Activated CD8-positive, alpha-beta T cell treated with anti-CD3 and anti-CD28 coated beads for 36 hours (primary cell): ENCODE data around the gene CLCN1. TPM values are rescaled to one million over a fixed set of nuclear protein-coding genes. Genes with fewer than 3 reads are reported as not detected.
"Not testable (repeated sequence)": the region's sequence is repeated elsewhere in the genome, so short reads cannot be mapped to it uniquely, and the experiment has no call there.

ENCODE experiments used
- ATAC-seq: fragments of 200-7000 bp; cut with Tn5 transposase; one replicate; pipeline ENCODE4 v1.10.0; 2021; ENCODE audit warnings: mild to moderate bottlenecking, moderate library complexity
- CTCF ChIA-PET: fragments of 350-600 bp; sonication (Branson Sonifier 250); formaldehyde crosslinking; loops from one replicate; lab custom pipeline; 2021; ENCODE audit warnings: antibody characterized with exemption; lab: Charles Lee
- POLR2A ChIA-PET: fragments of 350-600 bp; sonication (Branson Sonifier 250); formaldehyde crosslinking; loops from one replicate; lab custom pipeline; 2021; ENCODE audit warnings: antibody characterized with exemption; lab: Charles Lee
- DNase-seq: peaks from one replicate; pipeline ENCODE4 v3.0.0-alpha.2; 2020
- H3K27ac Mint-ChIP-seq: one replicate; pipeline ENCODE4 v1.8.0; 2021; ENCODE audit warnings: mild to moderate bottlenecking, mixed read lengths
- H3K27me3 Mint-ChIP-seq: one replicate; pipeline ENCODE4 v1.8.0; 2021; ENCODE audit warnings: mixed read lengths
- H3K36me3 Mint-ChIP-seq: one replicate; pipeline ENCODE4 v1.8.0; 2021; ENCODE audit warnings: low read depth, mixed read lengths
- H3K4me1 Mint-ChIP-seq: one replicate; pipeline ENCODE4 v1.8.0; 2021; ENCODE audit warnings: low read depth, mixed read lengths
- H3K4me3 Mint-ChIP-seq: one replicate; pipeline ENCODE4 v1.8.0; 2021; ENCODE audit warnings: mild to moderate bottlenecking, moderate library complexity, mixed read lengths
- H3K9me3 Mint-ChIP-seq: one replicate; pipeline ENCODE4 v1.8.0; 2021; ENCODE audit warnings: mixed read lengths
- intact Hi-C: fragments of 100-400 bp; cut with micrococcal nuclease; formaldehyde crosslinking; loops from one replicate; pipeline ENCODE4 v1.10.0; 2022
- total RNA-seq, 2 experiments: library from RNA; stranded (reverse); gene quantifications; one replicate each; pipeline ENCODE4 v1.2.3, GENCODE V29; 2021
- TF ChIP-seq, protein P1 (sequence below): fragments of 200-600 bp; IDR thresholded peaks from one replicate; pipeline ENCODE4 v1.8.0; 2022; ENCODE audit warnings: antibody characterized with exemption, mild to moderate bottlenecking

CLCN1 gene
- total RNA-seq, 2 experiments from 2014 or later, result 0.09 TPM; not detected in 1

DNA sequence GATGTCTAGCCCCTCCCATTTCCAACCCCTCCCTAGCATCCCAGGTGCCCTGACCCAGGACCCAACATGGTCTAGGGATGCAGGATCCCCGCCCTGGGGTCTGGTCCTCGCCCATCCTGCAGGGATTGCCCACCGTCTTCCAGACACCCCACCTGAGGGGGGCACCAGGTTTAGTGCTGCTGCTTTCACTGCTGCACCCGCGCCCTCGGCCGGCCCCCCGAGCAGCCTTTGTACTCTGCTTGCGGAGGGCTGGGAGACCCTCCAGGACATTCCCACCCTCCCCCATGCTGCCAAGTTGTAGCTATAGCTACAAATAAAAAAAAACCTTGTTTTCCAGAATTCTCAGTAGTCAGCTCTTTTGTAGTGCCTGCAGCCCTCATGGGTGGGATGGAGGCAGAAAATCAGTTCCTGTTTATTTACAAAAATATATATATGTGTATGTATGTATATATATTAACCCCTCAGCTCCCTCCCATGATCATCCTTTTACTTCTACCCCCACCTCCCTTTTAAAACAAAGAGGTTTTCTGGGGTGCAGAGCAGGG is 74.9 kb downstream of the CLCN1 start:
- DNase-seq, result no peak
- TF ChIP-seq, protein P1, sequence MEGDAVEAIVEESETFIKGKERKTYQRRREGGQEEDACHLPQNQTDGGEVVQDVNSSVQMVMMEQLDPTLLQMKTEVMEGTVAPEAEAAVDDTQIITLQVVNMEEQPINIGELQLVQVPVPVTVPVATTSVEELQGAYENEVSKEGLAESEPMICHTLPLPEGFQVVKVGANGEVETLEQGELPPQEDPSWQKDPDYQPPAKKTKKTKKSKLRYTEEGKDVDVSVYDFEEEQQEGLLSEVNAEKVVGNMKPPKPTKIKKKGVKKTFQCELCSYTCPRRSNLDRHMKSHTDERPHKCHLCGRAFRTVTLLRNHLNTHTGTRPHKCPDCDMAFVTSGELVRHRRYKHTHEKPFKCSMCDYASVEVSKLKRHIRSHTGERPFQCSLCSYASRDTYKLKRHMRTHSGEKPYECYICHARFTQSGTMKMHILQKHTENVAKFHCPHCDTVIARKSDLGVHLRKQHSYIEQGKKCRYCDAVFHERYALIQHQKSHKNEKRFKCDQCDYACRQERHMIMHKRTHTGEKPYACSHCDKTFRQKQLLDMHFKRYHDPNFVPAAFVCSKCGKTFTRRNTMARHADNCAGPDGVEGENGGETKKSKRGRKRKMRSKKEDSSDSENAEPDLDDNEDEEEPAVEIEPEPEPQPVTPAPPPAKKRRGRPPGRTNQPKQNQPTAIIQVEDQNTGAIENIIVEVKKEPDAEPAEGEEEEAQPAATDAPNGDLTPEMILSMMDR, result no peak
- ChIA-PET CTCF (interaction anchor here (1.2 to 3.7 kb wide), 3 partner anchors 11 to 150 kb away, joined by 3 to 9 read pairs (median 3); partner anchors contain the start of gene EPHA1), POLR2A (no interaction called here)
- Mint-ChIP-seq H3K4me1 (peaks cover 18% of the 10 kb centered on the region), H3K9me3 (no peaks in the 10 kb centered on the region), H3K27me3 (no peaks in the 10 kb centered on the region), H3K4me3 (no peak overlapping the region), H3K36me3 (peaks cover 21% of the 10 kb centered on the region), H3K27ac (no peak overlapping the region)
- no peak for ATAC-seq
- intact Hi-C loops, result no loop called here

DNA sequence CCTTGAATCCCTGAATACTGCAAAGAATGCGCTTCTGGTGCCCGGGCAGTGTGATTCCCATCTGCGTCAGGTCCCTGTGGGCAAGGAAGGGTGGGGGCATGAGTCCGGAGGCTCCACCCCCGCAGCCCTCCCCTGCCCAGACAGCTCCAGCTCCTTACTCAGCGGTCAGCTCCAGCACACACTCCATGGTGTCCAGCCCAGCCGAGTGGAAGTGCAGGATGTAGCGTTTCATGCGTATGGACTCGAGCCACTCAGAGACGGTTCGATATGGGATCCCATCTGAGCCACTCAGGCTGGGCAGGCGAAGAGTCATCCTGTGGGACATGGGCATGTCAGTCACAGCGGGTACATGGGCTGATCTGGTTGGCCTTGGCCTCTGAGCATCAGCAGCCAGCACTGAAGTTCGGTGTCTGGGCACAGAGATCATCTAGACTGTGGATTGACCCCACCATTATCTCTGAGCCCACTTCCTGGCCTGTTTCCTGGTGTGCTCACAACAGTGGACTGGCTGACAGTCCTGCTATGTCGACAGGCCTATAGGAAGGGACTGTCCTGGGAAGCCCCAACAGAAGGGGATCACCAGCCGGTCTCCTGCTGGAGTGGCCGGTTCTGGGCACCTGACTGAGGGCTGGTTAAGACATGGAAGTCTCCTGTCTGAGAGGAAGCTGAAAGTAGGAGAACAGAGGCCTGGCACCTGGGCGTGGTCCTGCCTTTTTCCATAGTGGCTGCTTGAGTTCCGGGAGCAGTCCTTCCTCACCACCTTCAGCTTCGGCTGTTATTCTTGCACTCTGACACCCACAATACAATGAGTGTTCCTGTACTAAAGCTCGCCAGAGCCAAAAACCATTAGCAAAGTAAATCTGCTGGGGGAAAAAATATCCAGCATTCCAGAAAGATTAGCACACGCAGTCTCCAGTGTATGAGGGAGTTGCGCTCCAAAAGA is 75.8 kb downstream of the CLCN1 start:
- Mint-ChIP-seq H3K9me3 (no peaks in the 10 kb centered on the region), H3K36me3 (peaks cover 21% of the 10 kb centered on the region), H3K27me3 (no peaks in the 10 kb centered on the region), H3K4me3 (no peak overlapping the region), H3K4me1 (peaks cover 18% of the 10 kb centered on the region), H3K27ac (no peak overlapping the region)
- TF ChIP-seq, protein P1, result no peak
- ATAC-seq (no peak), DNase-seq (no peak)
- POLR2A ChIA-PET, result interaction anchor here (0.6 to 0.9 kb wide), 3 partner anchors 7 to 90 kb away, joined by 3 read pairs; no protein-coding TSS in a partner anchor
- CTCF ChIA-PET, result interaction anchor here (0.6 to 3.7 kb wide), 4 partner anchors 12 to 83 kb away, joined by 3 to 9 read pairs (median 3); partner anchors contain the start of gene EPHA1
- intact Hi-C loops, result no loop called here

DNA sequence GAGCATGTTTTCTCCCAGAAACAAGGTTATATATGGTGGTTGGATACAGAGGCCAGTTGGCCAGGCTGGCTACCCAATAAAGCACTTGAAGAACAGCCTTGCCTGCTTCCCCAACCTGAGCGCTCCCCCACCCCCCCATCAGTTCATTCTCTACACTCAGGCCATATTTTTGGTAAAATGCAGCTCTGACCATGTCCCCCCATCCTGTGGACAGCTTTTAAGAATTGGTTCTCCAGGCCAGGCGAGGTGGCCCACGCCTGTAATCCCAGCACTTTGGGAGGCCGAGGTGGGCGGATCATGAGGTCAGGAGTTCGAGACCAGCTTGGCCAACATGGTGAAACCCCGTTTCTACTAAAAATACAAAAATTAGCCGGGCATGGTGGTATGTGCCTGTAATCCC is 76.5 kb downstream of the CLCN1 start:
- H3K9me3 Mint-ChIP-seq, H3K27ac Mint-ChIP-seq, intact Hi-C loops, H3K27me3 Mint-ChIP-seq, DNase-seq, ATAC-seq, H3K4me3 Mint-ChIP-seq: not testable (repeated sequence)
- H3K4me1 Mint-ChIP-seq, result peaks cover 18% of the 10 kb centered on the region
- ChIA-PET POLR2A (interaction anchor here (0.6 to 2.0 kb wide), 5 partner anchors 8 to 17 kb away, joined by 3 to 5 read pairs (median 4); no protein-coding TSS in a partner anchor), CTCF (interaction anchor here (0.9 to 3.7 kb wide), 5 partner anchors 8 to 152 kb away, joined by 3 to 9 read pairs (median 3); partner anchors contain the start of gene EPHA1)
- peaks cover 21% of the 10 kb centered on the region for H3K36me3 Mint-ChIP-seq

DNA sequence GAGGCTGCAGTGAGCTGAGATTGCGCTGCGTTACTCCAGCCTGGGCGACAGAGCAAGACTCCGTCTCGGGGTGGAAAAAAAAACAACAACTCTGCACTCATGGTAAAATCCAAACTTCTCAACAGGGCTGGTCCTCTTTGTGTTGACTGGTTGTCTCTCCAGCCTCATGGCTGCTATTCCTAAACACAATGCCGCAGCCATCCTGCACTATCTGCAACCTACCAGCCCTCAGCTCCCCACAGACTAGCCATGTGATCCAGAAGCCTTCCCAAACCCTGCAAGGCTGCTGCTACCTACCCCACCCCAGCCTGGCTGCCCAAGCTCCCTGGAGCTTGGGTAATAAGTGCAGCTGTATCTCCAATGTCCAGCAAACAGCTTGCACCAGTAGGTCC is 77.0 kb downstream of the CLCN1 start:
- ChIA-PET POLR2A (interaction anchor here (1.3 to 2.0 kb wide), 4 partner anchors 9 to 18 kb away, joined by 4 to 5 read pairs (median 5); partner anchors contain the start of gene EPHA1), CTCF (interaction anchor here (0.9 to 3.7 kb wide), 7 partner anchors 8 to 153 kb away, joined by 3 to 9 read pairs (median 4); partner anchors contain the start of gene EPHA1)
- Mint-ChIP-seq H3K27ac (no peak overlapping the region), H3K4me1 (peaks cover 18% of the 10 kb centered on the region), H3K9me3 (no peaks in the 10 kb centered on the region), H3K36me3 (peaks cover 19% of the 10 kb centered on the region), H3K27me3 (no peaks in the 10 kb centered on the region), H3K4me3 (no peak overlapping the region)
- intact Hi-C loops, result no loop called here
- DNase-seq (no peak), ATAC-seq (no peak)
- TF ChIP-seq, protein P1, result no peak
